Measurements from ENCODE around the gene TAGAP. TPM values are rescaled to one million over a fixed set of nuclear protein-coding genes. Genes with fewer than 3 reads are reported as not detected.

TAGAP gene
- total RNA-seq, 1 experiment from 2014 or later = 0.30 TPM

DNA sequence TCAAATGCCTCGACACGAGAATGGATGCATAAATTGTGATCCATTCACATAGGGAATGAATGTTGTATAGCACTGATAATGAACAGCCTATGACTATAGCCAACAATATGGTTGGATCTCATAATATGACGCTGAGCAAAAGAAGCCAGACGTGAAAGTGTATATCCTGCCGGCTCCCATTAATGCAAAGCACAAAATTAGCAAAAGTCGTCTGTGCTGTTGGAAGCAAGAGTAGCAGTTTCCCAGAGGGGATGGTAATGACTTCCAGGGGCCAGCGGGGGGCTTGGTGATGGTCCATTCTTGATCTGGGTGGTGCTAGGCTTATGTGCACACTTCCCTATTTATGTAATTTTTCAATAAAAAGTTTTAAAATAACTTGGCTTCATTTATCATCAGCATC is 1.0 kb upstream of the TAGAP start:
- Histone ChIP-seq H3K27me3 (ENCODE audit: insufficient read depth, low read length) (no peaks in the 10 kb centered on the region), H3K9me3 (ENCODE audit: control insufficient read depth in 1 of 2, insufficient read depth in 1 of 2, low read depth in 1 of 2, low read length in 2 of 2) (no peaks in the 10 kb centered on the region), H3K9ac (ENCODE audit: low read length) (no peak overlapping the region), H3K79me2 (ENCODE audit: insufficient read depth, low read length) (no peaks in the 10 kb centered on the region), H3K36me3 (ENCODE audit: control insufficient read depth in 1 of 2, insufficient read depth in 2 of 2, low read length in 2 of 2) (no peaks in the 10 kb centered on the region), H3K27ac (ENCODE audit: low read depth, low read length) (no peak overlapping the region), H3K9me2 (ENCODE audit: insufficient read depth) (no peaks in the 10 kb centered on the region), H3K4me1 (ENCODE audit: control insufficient read depth in 1 of 2, insufficient read depth in 2 of 2, low read length in 2 of 2) (peaks cover 0 to 11% of the 10 kb centered on the region in 2 experiments; a peak in 2 of 4 replicates), H2AFZ (ENCODE audit: low read depth, low read length, poor library complexity, severe bottlenecking) (no peak overlapping the region), H3K4me2 (ENCODE audit: low read length) (no peak overlapping the region), H3K4me3 (replicated peaks in 1 of 2; ENCODE audit: low read depth in 1 of 2, low read length in 2 of 2) (no peak overlapping the region), H4K20me1 (ENCODE audit: insufficient read depth) (no peaks in the 10 kb centered on the region)
- TF ChIP-seq, protein P1, sequence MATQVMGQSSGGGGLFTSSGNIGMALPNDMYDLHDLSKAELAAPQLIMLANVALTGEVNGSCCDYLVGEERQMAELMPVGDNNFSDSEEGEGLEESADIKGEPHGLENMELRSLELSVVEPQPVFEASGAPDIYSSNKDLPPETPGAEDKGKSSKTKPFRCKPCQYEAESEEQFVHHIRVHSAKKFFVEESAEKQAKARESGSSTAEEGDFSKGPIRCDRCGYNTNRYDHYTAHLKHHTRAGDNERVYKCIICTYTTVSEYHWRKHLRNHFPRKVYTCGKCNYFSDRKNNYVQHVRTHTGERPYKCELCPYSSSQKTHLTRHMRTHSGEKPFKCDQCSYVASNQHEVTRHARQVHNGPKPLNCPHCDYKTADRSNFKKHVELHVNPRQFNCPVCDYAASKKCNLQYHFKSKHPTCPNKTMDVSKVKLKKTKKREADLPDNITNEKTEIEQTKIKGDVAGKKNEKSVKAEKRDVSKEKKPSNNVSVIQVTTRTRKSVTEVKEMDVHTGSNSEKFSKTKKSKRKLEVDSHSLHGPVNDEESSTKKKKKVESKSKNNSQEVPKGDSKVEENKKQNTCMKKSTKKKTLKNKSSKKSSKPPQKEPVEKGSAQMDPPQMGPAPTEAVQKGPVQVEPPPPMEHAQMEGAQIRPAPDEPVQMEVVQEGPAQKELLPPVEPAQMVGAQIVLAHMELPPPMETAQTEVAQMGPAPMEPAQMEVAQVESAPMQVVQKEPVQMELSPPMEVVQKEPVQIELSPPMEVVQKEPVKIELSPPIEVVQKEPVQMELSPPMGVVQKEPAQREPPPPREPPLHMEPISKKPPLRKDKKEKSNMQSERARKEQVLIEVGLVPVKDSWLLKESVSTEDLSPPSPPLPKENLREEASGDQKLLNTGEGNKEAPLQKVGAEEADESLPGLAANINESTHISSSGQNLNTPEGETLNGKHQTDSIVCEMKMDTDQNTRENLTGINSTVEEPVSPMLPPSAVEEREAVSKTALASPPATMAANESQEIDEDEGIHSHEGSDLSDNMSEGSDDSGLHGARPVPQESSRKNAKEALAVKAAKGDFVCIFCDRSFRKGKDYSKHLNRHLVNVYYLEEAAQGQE (IDR thresholded peaks at IDR 0.05; ENCODE audit: low read depth) = no peak
- TF ChIP-seq CBX3 (IDR thresholded peaks at IDR 0.05; ENCODE audit: low read depth) (no peak), RAD21 (IDR thresholded peaks at IDR 0.05; ENCODE audit: low read depth) (no peak), POLR2A (IDR thresholded peaks at IDR 0.05; ENCODE audit: borderline replicate concordance, extremely low read depth, insufficient read depth, insufficient read length) (no peak), FOSL1 (IDR thresholded peaks at IDR 0.05; ENCODE audit: low read depth) (no peak), EZH2 (IDR thresholded peaks at IDR 0.05) (no peak), ZFX (IDR thresholded peaks at IDR 0.05) (no peak), SIN3A (IDR thresholded peaks at IDR 0.05; ENCODE audit: low read depth) (no peak), SP1 (IDR thresholded peaks at IDR 0.05; ENCODE audit: low read depth) (no peak), YY1 (IDR thresholded peaks at IDR 0.05; ENCODE audit: extremely low read depth, insufficient replicate concordance, low read depth, low read length) (no peak), JUND (IDR thresholded peaks at IDR 0.05) (no peak), ELF1 (IDR thresholded peaks at IDR 0.05; ENCODE audit: borderline replicate concordance, low read depth) (no peak), EZH2phosphoT487 (IDR thresholded peaks at IDR 0.05; ENCODE audit: borderline replicate concordance) (no peak), SRF (IDR thresholded peaks at IDR 0.05; ENCODE audit: low read depth) (no peak)
- TF ChIP-seq, protein P2, sequence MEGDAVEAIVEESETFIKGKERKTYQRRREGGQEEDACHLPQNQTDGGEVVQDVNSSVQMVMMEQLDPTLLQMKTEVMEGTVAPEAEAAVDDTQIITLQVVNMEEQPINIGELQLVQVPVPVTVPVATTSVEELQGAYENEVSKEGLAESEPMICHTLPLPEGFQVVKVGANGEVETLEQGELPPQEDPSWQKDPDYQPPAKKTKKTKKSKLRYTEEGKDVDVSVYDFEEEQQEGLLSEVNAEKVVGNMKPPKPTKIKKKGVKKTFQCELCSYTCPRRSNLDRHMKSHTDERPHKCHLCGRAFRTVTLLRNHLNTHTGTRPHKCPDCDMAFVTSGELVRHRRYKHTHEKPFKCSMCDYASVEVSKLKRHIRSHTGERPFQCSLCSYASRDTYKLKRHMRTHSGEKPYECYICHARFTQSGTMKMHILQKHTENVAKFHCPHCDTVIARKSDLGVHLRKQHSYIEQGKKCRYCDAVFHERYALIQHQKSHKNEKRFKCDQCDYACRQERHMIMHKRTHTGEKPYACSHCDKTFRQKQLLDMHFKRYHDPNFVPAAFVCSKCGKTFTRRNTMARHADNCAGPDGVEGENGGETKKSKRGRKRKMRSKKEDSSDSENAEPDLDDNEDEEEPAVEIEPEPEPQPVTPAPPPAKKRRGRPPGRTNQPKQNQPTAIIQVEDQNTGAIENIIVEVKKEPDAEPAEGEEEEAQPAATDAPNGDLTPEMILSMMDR (IDR thresholded peaks at IDR 0.05 in 2 of 3, conservative IDR thresholded peaks at IDR 0.05 in 1 of 3; ENCODE audit: borderline replicate concordance in 1 of 3, insufficient read depth in 1 of 3, low read depth in 2 of 3, low read length in 2 of 3) = no peak
- TF ChIP-seq, protein P3, sequence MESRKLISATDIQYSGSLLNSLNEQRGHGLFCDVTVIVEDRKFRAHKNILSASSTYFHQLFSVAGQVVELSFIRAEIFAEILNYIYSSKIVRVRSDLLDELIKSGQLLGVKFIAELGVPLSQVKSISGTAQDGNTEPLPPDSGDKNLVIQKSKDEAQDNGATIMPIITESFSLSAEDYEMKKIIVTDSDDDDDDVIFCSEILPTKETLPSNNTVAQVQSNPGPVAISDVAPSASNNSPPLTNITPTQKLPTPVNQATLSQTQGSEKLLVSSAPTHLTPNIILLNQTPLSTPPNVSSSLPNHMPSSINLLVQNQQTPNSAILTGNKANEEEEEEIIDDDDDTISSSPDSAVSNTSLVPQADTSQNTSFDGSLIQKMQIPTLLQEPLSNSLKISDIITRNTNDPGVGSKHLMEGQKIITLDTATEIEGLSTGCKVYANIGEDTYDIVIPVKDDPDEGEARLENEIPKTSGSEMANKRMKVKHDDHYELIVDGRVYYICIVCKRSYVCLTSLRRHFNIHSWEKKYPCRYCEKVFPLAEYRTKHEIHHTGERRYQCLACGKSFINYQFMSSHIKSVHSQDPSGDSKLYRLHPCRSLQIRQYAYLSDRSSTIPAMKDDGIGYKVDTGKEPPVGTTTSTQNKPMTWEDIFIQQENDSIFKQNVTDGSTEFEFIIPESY (IDR thresholded peaks at IDR 0.05; ENCODE audit: extremely low read depth, insufficient replicate concordance, low read length) = no peak
- TF ChIP-seq, protein P4, sequence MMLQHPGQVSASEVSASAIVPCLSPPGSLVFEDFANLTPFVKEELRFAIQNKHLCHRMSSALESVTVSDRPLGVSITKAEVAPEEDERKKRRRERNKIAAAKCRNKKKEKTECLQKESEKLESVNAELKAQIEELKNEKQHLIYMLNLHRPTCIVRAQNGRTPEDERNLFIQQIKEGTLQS (IDR thresholded peaks at IDR 0.05) = no peak
- no TSS peak for BruUV-seq (replicated peaks)
- intact Hi-C loops (cut with micrococcal nuclease) = no loop called here
- DNase-seq (ENCODE audit: low read depth, low spot score) (no peak), ATAC-seq (no peak)
- ChIA-PET CTCF (no interaction called here), RAD21 (ENCODE audit: low non-redundant PET in 1 of 2, low total read pairs in 2 of 2, uncharacterized antibody in 2 of 2, unreplicated experiment in 2 of 2) (no interaction called here), POLR2A (no interaction called here)

Data from HCT116 (cell line).